Lung (tissue), 12 donors: ENCODE results near the gene EPHB2. TPM values are rescaled to one million over a fixed set of nuclear protein-coding genes. Genes with fewer than 3 reads are reported as not detected.
"Not testable (repeated sequence)": the region's sequence is repeated elsewhere in the genome, so short reads cannot be mapped to it uniquely, and the experiment has no call there.

Experiments used
- ATAC-seq: fragments of 200-7000 bp; cut with Tn5 transposase; one replicate; pipeline ENCODE4 v1.9.1; 2020; ENCODE audit warnings: moderate number of reproducible peaks; ENCODE audit not compliant: insufficient read depth, low FRiP score
- DNase-seq, 3 donors: peaks; one replicate each; pipeline ENCODE4 v3.0.0-alpha.2; 2013 to 2017
- H3K27ac ChIP-seq, 2 donors: one replicate each; pipeline ENCODE4 v1.5.1; 2013; ENCODE audit warnings: mild to moderate bottlenecking in 2 of 2, moderate library complexity in 2 of 2, control low read depth in 1 of 2, inconsistent platforms in 1 of 2, low read depth in 1 of 2, low read length in 1 of 2
- H3K27me3 ChIP-seq, 3 donors: one replicate each; pipeline ENCODE4 v1.5.1; 2013; ENCODE audit warnings: low read length in 2 of 3; ENCODE audit not compliant: control insufficient read depth in 3 of 3, insufficient read depth in 3 of 3
- H3K36me3 ChIP-seq, 4 donors: one replicate each; pipeline ENCODE4 v1.5.1; 2013; ENCODE audit warnings: low read length in 4 of 4, mild to moderate bottlenecking in 1 of 4, moderate library complexity in 1 of 4; ENCODE audit not compliant: control insufficient read depth in 4 of 4, insufficient read depth in 4 of 4
- H3K4me1 ChIP-seq, 5 donors: one replicate each; pipeline ENCODE4 v1.5.1; 2013; ENCODE audit warnings: low read length in 5 of 5, mild to moderate bottlenecking in 2 of 5, moderate library complexity in 1 of 5; ENCODE audit not compliant: control insufficient read depth in 5 of 5, insufficient read depth in 5 of 5
- H3K4me3 ChIP-seq: one replicate; pipeline ENCODE4 v1.5.1; 2013; ENCODE audit warnings: mild to moderate bottlenecking, control low read depth, moderate library complexity
- H3K9ac ChIP-seq, 2 donors: one replicate each; pipeline ENCODE4 v1.5.1; 2013; ENCODE audit warnings: low read length in 2 of 2, control low read depth in 1 of 2; ENCODE audit not compliant: insufficient read depth in 1 of 2
- H3K9me3 ChIP-seq, 4 donors: one replicate each; pipeline ENCODE4 v1.5.1; 2013; ENCODE audit warnings: low read length in 3 of 4, mild to moderate bottlenecking in 1 of 4, moderate library complexity in 1 of 4; ENCODE audit not compliant: control insufficient read depth in 4 of 4, insufficient read depth in 3 of 4
- CTCF ChIP-seq: IDR thresholded peaks from 2 replicates; pipeline ENCODE4 v1.5.1; 2012; ENCODE audit warnings: mild to moderate bottlenecking; ENCODE audit errors: control extremely low read depth, extremely low read depth
- WGBS, 2 donors: extraction: QIAGEN DNeasy Blood & Tissue Kit; methylation state at CpG; one replicate each; pipeline ENCODE4 v1.1.7; 2013; 5-methylcytosine and 5-hydroxymethylcytosine counted together
- polyA plus RNA-seq, 2 donors: library from polyadenylated mRNA; stranded (reverse); fragments of 200-250 nt; gene quantifications; one replicate each; pipeline ENCODE4 v1.2.1, GENCODE V29; 2013
- total RNA-seq, 2 donors: library from RNA; depleted of rRNA in 1 of 2; stranded (reverse); fragments of >200 nt in 1 of 2; gene quantifications; one replicate each; pipeline ENCODE4 v1.2.1, GENCODE V29; 2014 to 2021
- donor health status: control.
- donor health status: control.
- donor health status: Bipolar disorder and iron deficiency.
- donor health status: healthy.
- donor health status: DM: yes; HTN: yes; CAD: no.

The EPHB2 gene
- total and polyA plus RNA-seq, 4 donors = 1.2 to 8.5 (median 5.8) TPM

DNA sequence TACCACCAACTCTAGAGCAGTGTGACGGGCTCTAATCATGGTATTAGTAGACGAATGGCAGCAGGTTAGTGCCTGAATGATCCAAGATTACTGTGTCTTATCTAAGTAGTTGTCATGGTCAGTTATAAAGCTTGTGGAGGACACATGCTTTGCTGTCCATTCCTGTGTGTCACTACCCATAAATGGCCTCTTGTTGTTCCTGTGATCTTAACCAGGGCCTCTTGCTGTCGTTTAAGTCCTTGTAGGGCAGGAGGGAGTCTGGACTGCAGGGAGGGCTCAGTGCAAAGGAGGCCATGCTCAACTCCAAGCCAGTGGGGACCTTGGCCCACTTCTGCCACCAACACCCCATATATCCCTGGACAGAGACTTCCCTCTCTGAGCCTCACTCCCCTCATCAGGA, 130.5 kb downstream of the EPHB2 start:
- Histone ChIP-seq H3K9ac (no peak overlapping the region), H3K27ac (no peak overlapping the region), H3K4me3 (no peak overlapping the region), H3K36me3 (no peaks in the 10 kb centered on the region), H3K4me1 (peaks cover 0 to 11% (median 0%) of the 10 kb centered on the region in 5 donors), H3K9me3 (no peaks in the 10 kb centered on the region), H3K27me3 (no peaks in the 10 kb centered on the region)
- 62 to 67% methylated on average over 3 of the region's 3 CpGs for WGBS, 2 donors
- TF ChIP-seq CTCF = no peak
- no peak for ATAC-seq
- DNase-seq = no peak

- H3K9ac ChIP-seq = no peak overlapping the region
- H3K27ac ChIP-seq = no peak overlapping the region
- no peaks in the 10 kb centered on the region for H3K9me3 ChIP-seq
- H3K4me1 ChIP-seq = peaks cover 0 to 9% (median 0%) of the 10 kb centered on the region in 5 donors
- 55 to 72% methylated on average over 8 of the region's 8 CpGs for WGBS, 2 donors
- TF ChIP-seq CTCF = no peak
- H3K36me3 ChIP-seq = no peaks in the 10 kb centered on the region
- ATAC-seq (no peak), DNase-seq (no peak)
- no peak overlapping the region for H3K4me3 ChIP-seq
- H3K27me3 ChIP-seq = no peaks in the 10 kb centered on the region
Measured at GRCh38 chr1:22841860-22842281, 131.2 kb downstream of the EPHB2 start.

- H3K4me1 ChIP-seq, H3K9ac ChIP-seq, H3K36me3 ChIP-seq, H3K27ac ChIP-seq, H3K4me3 ChIP-seq, ATAC-seq, DNase-seq, H3K9me3 ChIP-seq, H3K27me3 ChIP-seq: not testable (repeated sequence)
- WGBS, 2 donors = 90 to 92% methylated on average over 11 of the region's 11 CpGs
Measured at GRCh38 chr1:22843441-22844183, 133.0 kb downstream of the EPHB2 start.

DNA sequence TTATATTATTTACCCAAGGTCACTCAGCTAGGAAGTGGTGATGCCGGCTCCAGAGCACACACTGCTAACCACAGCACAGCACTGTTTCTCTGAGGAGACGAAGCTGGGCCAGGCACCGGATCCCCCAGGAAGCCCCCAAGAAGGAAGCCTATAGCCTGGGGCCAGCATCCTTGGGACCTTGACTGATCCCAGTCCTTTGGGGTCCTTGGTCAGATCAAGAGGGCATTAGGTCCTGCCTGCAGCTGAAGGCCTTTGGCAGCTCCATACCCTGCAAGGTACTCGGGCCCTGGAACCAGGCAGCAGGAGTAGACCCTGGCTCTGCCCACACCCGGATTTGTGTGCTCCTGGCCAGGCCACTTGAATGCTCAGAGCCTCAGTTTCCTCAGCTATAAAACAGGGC, 134.0 kb downstream of the EPHB2 start:
- no peaks in the 10 kb centered on the region for H3K27me3 ChIP-seq
- peaks cover 0 to 6% (median 0%) of the 10 kb centered on the region in 5 donors for H3K4me1 ChIP-seq
- TF ChIP-seq CTCF = no peak
- no peak overlapping the region for H3K4me3 ChIP-seq
- DNase-seq (no peak), ATAC-seq (no peak)
- H3K9me3 ChIP-seq = peaks cover 0 to 2% (median 0%) of the 10 kb centered on the region in 4 donors
- H3K27ac ChIP-seq = no peak overlapping the region
- H3K36me3 ChIP-seq = no peaks in the 10 kb centered on the region
- WGBS, 2 donors = 87 to 90% methylated on average over 5 of the region's 5 CpGs
- H3K9ac ChIP-seq = no peak overlapping the region
